NT2/D1 (cell line): ENCODE data around the gene DDX51.

Source experiments
- YY1 ChIP-seq: IDR thresholded peaks from 2 replicates; pipeline ENCODE4 v1.6.1; 2011; ENCODE audit not compliant: insufficient read length, insufficient read depth
- ZNF274 ChIP-seq: IDR thresholded peaks from 2 replicates; pipeline ENCODE4 v1.6.1; 2011; ENCODE audit warnings: mild to moderate bottlenecking, low read depth, low read length

- no peak for TF ChIP-seq ZNF274
- no peak for TF ChIP-seq YY1
Observed at GRCh38 chr12:132117558-132117875, 26.6 kb downstream of the DDX51 start.
